ENCODE measurements around the gene CLCA2.

CLCA2 gene, protein sequence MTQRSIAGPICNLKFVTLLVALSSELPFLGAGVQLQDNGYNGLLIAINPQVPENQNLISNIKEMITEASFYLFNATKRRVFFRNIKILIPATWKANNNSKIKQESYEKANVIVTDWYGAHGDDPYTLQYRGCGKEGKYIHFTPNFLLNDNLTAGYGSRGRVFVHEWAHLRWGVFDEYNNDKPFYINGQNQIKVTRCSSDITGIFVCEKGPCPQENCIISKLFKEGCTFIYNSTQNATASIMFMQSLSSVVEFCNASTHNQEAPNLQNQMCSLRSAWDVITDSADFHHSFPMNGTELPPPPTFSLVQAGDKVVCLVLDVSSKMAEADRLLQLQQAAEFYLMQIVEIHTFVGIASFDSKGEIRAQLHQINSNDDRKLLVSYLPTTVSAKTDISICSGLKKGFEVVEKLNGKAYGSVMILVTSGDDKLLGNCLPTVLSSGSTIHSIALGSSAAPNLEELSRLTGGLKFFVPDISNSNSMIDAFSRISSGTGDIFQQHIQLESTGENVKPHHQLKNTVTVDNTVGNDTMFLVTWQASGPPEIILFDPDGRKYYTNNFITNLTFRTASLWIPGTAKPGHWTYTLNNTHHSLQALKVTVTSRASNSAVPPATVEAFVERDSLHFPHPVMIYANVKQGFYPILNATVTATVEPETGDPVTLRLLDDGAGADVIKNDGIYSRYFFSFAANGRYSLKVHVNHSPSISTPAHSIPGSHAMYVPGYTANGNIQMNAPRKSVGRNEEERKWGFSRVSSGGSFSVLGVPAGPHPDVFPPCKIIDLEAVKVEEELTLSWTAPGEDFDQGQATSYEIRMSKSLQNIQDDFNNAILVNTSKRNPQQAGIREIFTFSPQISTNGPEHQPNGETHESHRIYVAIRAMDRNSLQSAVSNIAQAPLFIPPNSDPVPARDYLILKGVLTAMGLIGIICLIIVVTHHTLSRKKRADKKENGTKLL

DNA sequence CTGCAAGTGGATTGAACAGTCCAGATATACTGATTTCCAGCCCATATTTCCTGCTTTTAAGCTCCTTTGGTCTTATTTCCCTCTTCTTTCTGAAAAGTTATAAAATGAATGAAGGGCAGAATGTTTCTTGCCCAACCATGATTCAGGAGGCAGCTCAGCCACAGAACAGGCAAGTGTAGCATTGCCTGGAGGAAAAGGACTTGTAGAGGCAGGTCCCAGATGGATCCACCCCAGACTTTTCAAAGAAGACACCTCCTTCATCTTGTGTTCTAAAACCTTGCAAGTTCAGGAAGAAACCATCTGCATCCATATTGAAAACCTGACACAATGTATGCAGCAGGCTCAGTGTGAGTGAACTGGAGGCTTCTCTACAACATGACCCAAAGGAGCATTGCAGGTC, at the start of gene CLCA2:
CLCA2 (plus strand) TSS at position 299 of the 400 bp plus-strand sequence; CDS start at position 376, 77 bp downstream.
- DNase-seq, result no peak

DNA sequence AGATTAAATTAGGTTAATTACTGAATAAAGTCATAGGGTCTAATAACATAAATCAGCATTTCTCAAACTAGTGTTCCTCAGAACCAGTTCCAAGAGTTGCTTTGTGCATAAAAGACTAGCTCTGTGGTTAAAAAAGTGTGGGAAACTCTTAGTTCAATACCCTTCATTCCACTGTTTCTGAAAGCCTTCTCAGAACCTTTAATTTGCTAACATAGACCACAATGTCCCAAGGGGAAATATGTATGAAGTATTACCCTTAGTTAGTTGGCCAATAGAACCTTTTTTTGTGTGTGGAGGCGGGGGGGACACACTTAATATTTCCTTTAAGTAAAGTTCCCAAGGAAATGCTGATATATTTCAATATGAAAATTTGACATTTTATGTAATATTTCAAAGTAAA, 48.3 kb upstream of the CLCA2 start:
- DNase-seq, result no peak

DNA sequence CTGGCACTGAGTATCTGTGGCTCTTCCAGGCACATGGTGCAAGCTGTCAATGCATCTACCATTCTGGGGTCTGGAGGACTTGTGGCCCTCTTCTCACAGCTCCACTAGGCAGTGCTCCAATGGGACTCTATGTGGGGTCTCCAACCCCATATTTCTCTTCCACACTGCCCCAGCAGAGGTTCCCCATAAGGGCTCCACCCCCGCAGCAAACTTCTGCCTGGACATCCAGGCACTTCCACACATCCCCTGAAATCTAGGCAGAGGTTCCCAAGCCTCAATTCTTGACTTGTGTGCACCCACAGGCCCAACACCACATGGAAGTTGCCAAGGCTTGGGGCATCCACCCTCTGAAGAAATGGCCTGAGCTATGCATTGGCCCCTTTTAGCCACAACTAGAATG, 46.6 kb upstream of the CLCA2 start:
- no peak for DNase-seq

- no peak for DNase-seq
These were observed 45.2 kb upstream of the CLCA2 start for GRCh38 chr1:86378813-86379212.

GRCh38 chr1:86380257-86380861, 43.6 kb upstream of the CLCA2 start:
- DNase-seq, result peak; percentile 77

- DNase-seq, result no peak
These were observed 42.7 kb upstream of the CLCA2 start for GRCh38 chr1:86381223-86381622.

DNA sequence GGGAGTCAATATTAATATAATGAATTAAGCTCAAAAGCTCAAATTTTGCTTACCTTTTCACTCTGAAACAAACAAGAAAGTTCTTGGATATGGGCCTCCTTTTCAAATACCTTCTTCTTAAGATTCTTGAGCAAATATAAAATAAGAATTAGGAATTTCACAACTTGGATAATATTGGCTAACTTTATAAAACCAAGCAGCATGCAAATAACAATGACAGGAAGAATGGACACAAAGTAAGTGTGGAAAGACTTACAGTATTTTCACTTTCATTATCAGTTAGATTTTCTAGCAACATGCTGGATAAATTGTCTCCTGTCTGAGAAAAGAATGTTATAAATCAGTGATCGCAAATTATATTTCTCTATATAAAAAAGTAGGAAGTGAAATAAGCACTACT, 41.1 kb upstream of the CLCA2 start:
- DNase-seq, result no peak

DNA sequence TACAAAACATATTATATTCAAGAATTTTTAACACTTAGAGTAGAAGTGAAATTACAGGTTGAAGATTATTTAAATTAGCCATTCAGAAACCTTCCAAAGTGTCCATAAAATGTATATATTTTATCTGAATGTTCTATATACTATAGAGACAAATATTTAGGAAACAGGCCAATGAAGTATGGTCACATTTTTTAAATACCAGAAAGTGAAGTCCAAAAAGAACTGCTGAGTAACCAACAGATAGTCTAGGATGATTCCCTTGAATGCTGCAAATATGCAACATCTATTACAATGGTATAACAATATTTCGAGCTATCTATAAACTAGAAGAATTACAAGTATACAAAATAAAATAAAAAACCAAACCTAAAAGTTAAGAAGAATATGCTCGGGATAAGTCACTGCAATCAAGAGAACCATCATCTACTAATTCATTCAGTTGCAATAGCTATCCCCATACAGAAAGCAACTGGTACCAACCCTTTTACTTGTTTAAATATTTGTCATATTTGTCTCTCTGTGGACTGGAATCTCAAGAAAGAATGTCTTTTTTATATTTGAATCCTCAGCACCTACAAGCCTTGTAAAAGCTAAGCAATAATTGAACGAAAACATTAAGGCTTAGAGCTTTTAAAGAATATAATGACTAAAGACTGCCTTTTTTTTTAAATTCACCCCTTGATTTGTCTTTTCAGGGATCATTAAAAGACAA, 35.9 kb upstream of the CLCA2 start:
- DNase-seq, result no peak

DNA sequence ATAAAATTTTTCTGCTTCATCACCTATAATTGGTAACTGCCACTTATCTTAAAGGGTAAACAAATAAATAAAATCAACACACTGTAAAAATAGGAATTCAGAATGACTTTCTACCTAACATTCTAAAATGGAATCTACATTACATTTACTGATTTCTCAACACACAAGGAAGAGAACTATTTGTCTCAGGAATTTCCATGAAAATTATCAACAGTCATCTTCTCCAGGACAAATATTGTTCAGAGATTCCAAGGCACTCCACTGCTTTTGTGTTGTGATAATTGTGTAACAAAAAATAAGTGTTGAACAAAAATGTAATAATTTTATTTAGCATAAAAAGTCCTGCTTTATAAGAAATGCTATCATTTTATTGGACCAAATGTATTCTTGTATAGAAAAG, 35.2 kb upstream of the CLCA2 start:
- no peak for DNase-seq

GRCh38 chr1:86389307-86389706, 34.7 kb upstream of the CLCA2 start:
- no peak for DNase-seq

GRCh38 chr1:86394416-86394815, 29.6 kb upstream of the CLCA2 start:
- DNase-seq, result no peak

DNA sequence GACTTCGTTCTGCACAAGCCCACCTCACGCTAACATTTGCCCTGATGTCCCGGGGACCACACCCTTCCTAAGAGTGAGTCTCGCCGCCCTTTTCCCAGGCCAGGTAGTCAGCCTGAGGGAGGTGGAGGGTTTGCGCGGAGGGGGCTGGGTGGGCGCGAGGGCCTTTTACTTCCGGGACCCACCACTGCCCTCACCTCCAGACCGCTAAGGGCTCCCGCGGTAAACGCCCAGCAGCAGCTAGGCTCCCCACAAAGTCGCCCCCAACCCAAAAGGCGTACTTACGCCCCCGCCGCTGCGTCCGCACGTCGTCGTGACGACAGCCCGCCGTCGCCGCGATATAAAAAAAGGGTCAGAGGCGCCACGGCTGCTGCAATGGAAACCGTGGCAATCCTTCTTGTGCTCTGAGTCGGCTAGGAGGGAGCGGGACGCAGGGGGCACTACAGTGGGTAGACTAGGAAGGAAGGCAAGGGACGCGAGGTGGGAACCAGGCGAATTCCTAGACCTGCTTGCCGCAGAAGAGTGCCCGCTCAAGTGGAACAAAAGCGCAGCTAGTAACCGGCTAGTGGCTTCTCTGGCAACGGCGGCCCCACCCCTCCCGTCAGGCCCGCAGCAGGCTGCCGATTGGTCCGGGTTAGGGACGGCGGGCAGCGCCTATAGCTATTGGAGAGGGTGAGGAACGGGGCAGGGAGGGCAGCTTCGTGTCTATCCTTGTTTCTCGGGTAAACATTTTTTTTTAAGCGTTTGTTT, 28.0 kb upstream of the CLCA2 start, which contains the start of gene ODF2L:
ODF2L (minus strand) TSS at position 573 of the 747 bp plus-strand sequence. CDS start 9,296 bp downstream, outside the sequence.
- peak; percentile 84 for DNase-seq

GRCh38 chr1:86396498-86396890, 27.5 kb upstream of the CLCA2 start:
- DNase-seq, result no peak

DNA sequence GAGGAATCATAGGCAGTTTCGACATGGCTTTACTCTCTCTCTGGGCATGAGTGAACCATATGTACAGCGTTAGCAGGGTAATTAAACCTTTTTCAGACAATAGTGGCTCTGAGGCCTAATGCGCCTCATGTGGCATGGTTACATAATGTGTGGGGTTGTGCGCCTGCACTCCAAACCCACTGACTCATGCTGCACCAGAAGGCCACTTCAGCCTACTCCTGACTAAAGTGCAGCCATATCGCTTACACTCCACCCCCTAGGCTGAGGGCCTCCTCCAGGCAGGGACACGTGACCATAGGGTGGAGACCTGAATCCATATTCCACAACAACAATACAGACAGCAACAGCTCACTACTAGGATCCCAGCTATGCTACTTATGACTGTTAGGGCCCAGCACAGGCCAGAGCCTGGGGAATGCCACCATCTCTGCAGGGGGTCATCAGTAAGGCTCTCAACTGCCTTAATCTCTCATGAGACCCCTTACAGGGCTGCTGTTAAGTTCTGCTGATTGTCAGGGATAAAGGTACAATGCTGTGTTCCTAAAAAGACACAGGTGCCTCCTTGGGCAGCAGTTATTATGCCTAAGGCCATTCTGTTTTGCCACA, 14.5 kb upstream of the CLCA2 start:
- DNase-seq, result no peak

GRCh38 chr1:86410879-86411278, 13.1 kb upstream of the CLCA2 start:
- no peak for DNase-seq

DNA sequence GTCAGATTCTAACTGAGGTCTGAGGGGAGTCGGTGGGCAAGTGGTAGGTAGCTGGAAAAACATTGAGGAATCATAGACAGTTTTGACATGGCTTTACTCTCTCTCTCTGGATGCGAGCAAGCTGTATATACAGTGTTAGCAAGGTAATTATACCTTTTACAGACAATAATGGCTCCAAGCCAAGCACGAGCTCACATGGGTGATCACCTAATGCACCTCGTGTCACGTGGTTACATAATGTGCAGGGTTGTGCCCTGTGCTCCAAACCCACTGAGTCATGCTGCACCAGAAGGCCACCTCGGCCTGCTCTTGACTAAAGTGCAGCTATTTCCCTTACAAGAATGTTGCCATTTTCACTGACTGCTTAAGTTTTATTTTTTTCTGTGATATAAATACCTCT, 7.6 kb upstream of the CLCA2 start:
- peak; percentile 28 for DNase-seq

DNA sequence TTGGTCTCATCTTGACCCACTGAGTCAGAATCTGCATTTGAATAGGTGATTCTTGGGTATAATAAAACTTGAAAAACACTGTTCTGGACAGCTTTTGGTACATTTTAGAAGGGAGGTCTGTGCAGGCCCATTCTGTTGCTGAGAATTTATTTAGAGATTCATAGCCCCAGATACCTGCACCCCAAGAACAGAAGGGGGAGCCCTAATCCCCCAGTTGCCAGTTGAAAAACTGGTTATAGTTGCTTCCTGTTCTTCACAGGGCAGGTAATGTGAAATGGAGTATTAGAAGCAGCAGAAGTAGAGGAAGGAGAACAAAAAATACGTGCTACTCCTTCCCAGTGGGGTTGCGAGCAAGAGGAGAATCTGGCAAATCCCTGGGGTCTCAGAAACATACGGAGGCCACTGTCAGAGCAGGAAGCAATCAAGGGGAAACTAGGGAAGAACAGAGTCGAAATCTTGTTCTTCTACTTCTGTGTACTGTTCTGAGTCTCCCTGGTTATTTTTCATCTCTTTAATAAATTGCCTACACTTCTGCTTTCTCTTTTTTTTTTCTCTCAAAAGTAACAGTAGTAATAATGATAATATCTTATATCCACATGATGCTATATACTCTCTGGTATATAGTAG, 4.6 kb upstream of the CLCA2 start:
- no peak for DNase-seq

GRCh38 chr1:86421601-86422280, 2.2 kb upstream of the CLCA2 start:
- no peak for DNase-seq

DNA sequence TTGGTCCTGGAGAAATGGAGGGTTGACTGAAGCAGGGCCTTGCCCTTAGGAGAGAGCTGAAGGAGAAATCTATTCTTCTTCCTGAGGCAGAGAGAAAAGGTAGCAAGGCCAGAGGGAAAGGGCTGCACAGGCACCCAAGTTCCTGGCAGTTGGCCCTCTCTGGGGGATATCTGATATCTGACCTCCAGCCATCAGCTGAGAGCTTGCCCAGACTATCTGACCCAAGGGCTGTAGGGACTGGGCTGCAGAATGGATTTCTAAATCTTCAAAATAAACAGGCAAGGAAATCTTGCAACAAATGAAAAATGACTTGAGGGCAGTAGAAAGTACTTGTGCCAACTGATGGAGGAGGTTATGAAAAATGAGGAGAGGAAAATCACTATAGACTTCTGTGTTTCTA, 498 bp upstream of the CLCA2 start:
- no peak for DNase-seq

GRCh38 chr1:86429122-86429725, 5.3 kb downstream of the CLCA2 start:
- DNase-seq, result no peak
